Astrocyte (in vitro differentiated cells and primary cell): ENCODE data around the gene FBXO11. TPM values are rescaled to one million over a fixed set of nuclear protein-coding genes. Genes with fewer than 3 reads are reported as not detected.

Experiments used
- DNase-seq: peaks from one replicate; pipeline ENCODE4 v3.0.0-alpha.2; 2010; ENCODE audit warnings: low read depth
- FAIRE-seq: peaks from 2 replicates; lab custom pipeline; 2011; peaks lifted over from hg19 to GRCh38; lab: Jason Lieb, UNC
- H2AFZ ChIP-seq: 2 replicates; pipeline ENCODE4 v1.6.0; 2012; ENCODE audit warnings: low read depth, low read length, inconsistent platforms
- H3K27ac ChIP-seq: 2 replicates; pipeline ENCODE4 v1.5.1; 2011; ENCODE audit warnings: low read depth, low read length, inconsistent platforms
- H3K27me3 ChIP-seq: 2 replicates; pipeline ENCODE4 v1.6.0; 2011; ENCODE audit warnings: low read length, inconsistent platforms; ENCODE audit not compliant: insufficient read depth
- H3K36me3 ChIP-seq: 2 replicates; pipeline ENCODE4 v1.5.1; 2011; ENCODE audit warnings: low read length, inconsistent platforms; ENCODE audit not compliant: insufficient read depth
- H3K4me1 ChIP-seq: 2 replicates; pipeline ENCODE4 v1.5.1; 2011; ENCODE audit warnings: low read length, inconsistent platforms; ENCODE audit not compliant: insufficient read depth
- H3K4me2 ChIP-seq: 2 replicates; pipeline ENCODE4 v1.6.0; 2012; ENCODE audit warnings: low read length, inconsistent platforms
- H3K4me3 ChIP-seq: 2 replicates; pipeline ENCODE4 v1.5.1; 2011; ENCODE audit warnings: low read depth, mild to moderate bottlenecking, low read length, inconsistent platforms; ENCODE audit not compliant: insufficient read depth
- H3K79me2 ChIP-seq: 2 replicates; pipeline ENCODE4 v1.6.0; 2012; ENCODE audit warnings: mild to moderate bottlenecking, low read length, inconsistent platforms; ENCODE audit not compliant: insufficient read depth
- H3K9ac ChIP-seq: 2 replicates; pipeline ENCODE4 v1.6.0; 2012; ENCODE audit warnings: mild to moderate bottlenecking, low read length, inconsistent platforms
- H3K9me3 ChIP-seq: 2 replicates; pipeline ENCODE4 v1.5.1; 2012; ENCODE audit warnings: low read depth, mild to moderate bottlenecking, low read length, inconsistent platforms; ENCODE audit not compliant: insufficient read depth
- H4K20me1 ChIP-seq: 2 replicates; pipeline ENCODE4 v1.6.0; 2012; ENCODE audit warnings: low read length, inconsistent platforms; ENCODE audit not compliant: insufficient read depth
- H3K27ac Mint-ChIP-seq: one replicate; pipeline ENCODE4 v1.8.0; 2021; ENCODE audit warnings: mild to moderate bottlenecking, mixed read lengths; ENCODE audit not compliant: unreplicated experiment
- H3K27me3 Mint-ChIP-seq: one replicate; pipeline ENCODE4 v1.8.0; 2021; ENCODE audit warnings: low read depth, mixed read lengths; ENCODE audit not compliant: unreplicated experiment
- H3K36me3 Mint-ChIP-seq: one replicate; pipeline ENCODE4 v1.8.0; 2021; ENCODE audit warnings: low read depth, mixed read lengths; ENCODE audit not compliant: unreplicated experiment
- H3K4me1 Mint-ChIP-seq: one replicate; pipeline ENCODE4 v1.8.0; 2021; ENCODE audit warnings: low read depth, mixed read lengths; ENCODE audit not compliant: unreplicated experiment
- H3K4me3 Mint-ChIP-seq: one replicate; pipeline ENCODE4 v1.8.0; 2021; ENCODE audit warnings: mild to moderate bottlenecking, moderate library complexity, mixed read lengths; ENCODE audit not compliant: unreplicated experiment
- H3K9me3 Mint-ChIP-seq: one replicate; pipeline ENCODE4 v1.8.0; 2021; ENCODE audit warnings: mild to moderate bottlenecking, mixed read lengths; ENCODE audit not compliant: unreplicated experiment
- EZH2 ChIP-seq: IDR thresholded peaks from 2 replicates; pipeline ENCODE4 v1.6.1; 2012; ENCODE audit warnings: mild to moderate bottlenecking, low read length, inconsistent platforms; ENCODE audit not compliant: insufficient read depth
- total RNA-seq: library from RNA; stranded (reverse); gene quantifications from 2 replicates; pipeline ENCODE4 v1.2.1, GENCODE V29; 2021
- TF ChIP-seq, protein P1 (sequence below): IDR thresholded peaks from 2 replicates; pipeline ENCODE4 v1.5.1; 2011; ENCODE audit warnings: low read depth, mild to moderate bottlenecking, inconsistent platforms, low read length, moderate library complexity; ENCODE audit not compliant: insufficient read depth

FBXO11 gene
- total RNA-seq, 1 donor from 2014 or later = 70.8 TPM

DNA sequence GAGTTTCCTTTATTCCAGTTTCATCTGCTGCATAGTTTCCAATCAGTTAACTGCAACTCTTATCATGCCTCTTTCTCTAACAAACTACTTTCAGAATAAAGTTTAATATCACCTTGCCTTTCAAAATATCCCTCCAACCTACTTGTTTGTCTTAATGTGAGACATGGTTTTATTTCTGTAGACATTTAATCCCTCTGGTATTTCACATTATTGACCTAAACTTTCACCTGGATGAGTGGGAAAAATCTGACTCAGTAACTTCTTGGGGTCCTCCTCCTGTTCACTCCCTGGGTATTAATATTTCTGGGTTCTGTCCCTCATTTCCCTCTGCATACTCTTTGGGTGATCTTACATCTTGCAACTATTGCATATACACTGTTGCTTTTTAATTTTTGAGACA lies 95.4 kb downstream of the FBXO11 start:
- no peaks in the 10 kb centered on the region for H3K4me1 ChIP-seq
- TF ChIP-seq EZH2 = no peak
- TF ChIP-seq, protein P1, sequence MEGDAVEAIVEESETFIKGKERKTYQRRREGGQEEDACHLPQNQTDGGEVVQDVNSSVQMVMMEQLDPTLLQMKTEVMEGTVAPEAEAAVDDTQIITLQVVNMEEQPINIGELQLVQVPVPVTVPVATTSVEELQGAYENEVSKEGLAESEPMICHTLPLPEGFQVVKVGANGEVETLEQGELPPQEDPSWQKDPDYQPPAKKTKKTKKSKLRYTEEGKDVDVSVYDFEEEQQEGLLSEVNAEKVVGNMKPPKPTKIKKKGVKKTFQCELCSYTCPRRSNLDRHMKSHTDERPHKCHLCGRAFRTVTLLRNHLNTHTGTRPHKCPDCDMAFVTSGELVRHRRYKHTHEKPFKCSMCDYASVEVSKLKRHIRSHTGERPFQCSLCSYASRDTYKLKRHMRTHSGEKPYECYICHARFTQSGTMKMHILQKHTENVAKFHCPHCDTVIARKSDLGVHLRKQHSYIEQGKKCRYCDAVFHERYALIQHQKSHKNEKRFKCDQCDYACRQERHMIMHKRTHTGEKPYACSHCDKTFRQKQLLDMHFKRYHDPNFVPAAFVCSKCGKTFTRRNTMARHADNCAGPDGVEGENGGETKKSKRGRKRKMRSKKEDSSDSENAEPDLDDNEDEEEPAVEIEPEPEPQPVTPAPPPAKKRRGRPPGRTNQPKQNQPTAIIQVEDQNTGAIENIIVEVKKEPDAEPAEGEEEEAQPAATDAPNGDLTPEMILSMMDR = no peak
- no peak overlapping the region for H3K4me3 ChIP-seq
- H3K36me3 Mint-ChIP-seq = peaks cover 8% of the 10 kb centered on the region
- no peaks in the 10 kb centered on the region for H3K27me3 Mint-ChIP-seq
- peaks cover 41% of the 10 kb centered on the region for H3K36me3 ChIP-seq
- FAIRE-seq (no peak), DNase-seq (no peak)
- H3K9ac ChIP-seq = no peak overlapping the region
- no peak overlapping the region for H3K27ac Mint-ChIP-seq
- no peaks in the 10 kb centered on the region for H3K4me1 Mint-ChIP-seq
- no peaks in the 10 kb centered on the region for H3K27me3 ChIP-seq
- no peak overlapping the region for H2AFZ ChIP-seq
- H4K20me1 ChIP-seq = no peaks in the 10 kb centered on the region
- no peaks in the 10 kb centered on the region for H3K79me2 ChIP-seq
- no peak overlapping the region for H3K4me2 ChIP-seq
- no peak overlapping the region for H3K27ac ChIP-seq
- H3K4me3 Mint-ChIP-seq = no peak overlapping the region
- H3K9me3 Mint-ChIP-seq = no peaks in the 10 kb centered on the region
- no peaks in the 10 kb centered on the region for H3K9me3 ChIP-seq

- peaks cover 42% of the 10 kb centered on the region for H3K36me3 ChIP-seq
- FAIRE-seq = no peak
- H3K4me3 Mint-ChIP-seq = no peak overlapping the region
Observed at GRCh38 chr2:47809903-47810302, 96.4 kb downstream of the FBXO11 start.

GRCh38 chr2:47808614-47809013 lies 97.7 kb downstream of the FBXO11 start:
- Histone ChIP-seq H3K36me3 (peaks cover 54% of the 10 kb centered on the region), H3K27ac (no peak overlapping the region), H3K4me3 (no peak overlapping the region), H4K20me1 (peaks cover 5% of the 10 kb centered on the region), H3K79me2 (no peaks in the 10 kb centered on the region), H3K4me2 (no peak overlapping the region), H3K9me3 (peaks cover 1% of the 10 kb centered on the region), H3K9ac (no peak overlapping the region), H3K4me1 (no peaks in the 10 kb centered on the region), H2AFZ (no peak overlapping the region), H3K27me3 (no peaks in the 10 kb centered on the region)
- H3K4me1 Mint-ChIP-seq = no peaks in the 10 kb centered on the region
- peaks cover 9% of the 10 kb centered on the region for H3K36me3 Mint-ChIP-seq
- no peak overlapping the region for H3K27ac Mint-ChIP-seq
- H3K4me3 Mint-ChIP-seq = no peak overlapping the region
- no peak for TF ChIP-seq EZH2
- TF ChIP-seq, protein P1 = no peak
- FAIRE-seq = no peak
- DNase-seq = no peak
- no peaks in the 10 kb centered on the region for H3K9me3 Mint-ChIP-seq
- no peaks in the 10 kb centered on the region for H3K27me3 Mint-ChIP-seq

More at GRCh38 chr2:47809903-47810302, 96.4 kb downstream of the FBXO11 start:
- Histone ChIP-seq H3K4me2 (no peak overlapping the region), H3K9ac (no peak overlapping the region), H3K27ac (no peak overlapping the region), H3K4me1 (no peaks in the 10 kb centered on the region), H3K79me2 (no peaks in the 10 kb centered on the region), H3K27me3 (no peaks in the 10 kb centered on the region), H3K4me3 (no peak overlapping the region), H2AFZ (no peak overlapping the region), H4K20me1 (no peaks in the 10 kb centered on the region), H3K9me3 (no peaks in the 10 kb centered on the region)
- Mint-ChIP-seq H3K4me1 (no peaks in the 10 kb centered on the region), H3K9me3 (no peaks in the 10 kb centered on the region), H3K27me3 (no peaks in the 10 kb centered on the region), H3K36me3 (peaks cover 6% of the 10 kb centered on the region), H3K27ac (no peak overlapping the region)
- DNase-seq = no peak
- TF ChIP-seq, protein P1 = no peak
- TF ChIP-seq EZH2 = no peak
